Measurements from ENCODE around the gene DUSP8.

DUSP8 gene

DNA sequence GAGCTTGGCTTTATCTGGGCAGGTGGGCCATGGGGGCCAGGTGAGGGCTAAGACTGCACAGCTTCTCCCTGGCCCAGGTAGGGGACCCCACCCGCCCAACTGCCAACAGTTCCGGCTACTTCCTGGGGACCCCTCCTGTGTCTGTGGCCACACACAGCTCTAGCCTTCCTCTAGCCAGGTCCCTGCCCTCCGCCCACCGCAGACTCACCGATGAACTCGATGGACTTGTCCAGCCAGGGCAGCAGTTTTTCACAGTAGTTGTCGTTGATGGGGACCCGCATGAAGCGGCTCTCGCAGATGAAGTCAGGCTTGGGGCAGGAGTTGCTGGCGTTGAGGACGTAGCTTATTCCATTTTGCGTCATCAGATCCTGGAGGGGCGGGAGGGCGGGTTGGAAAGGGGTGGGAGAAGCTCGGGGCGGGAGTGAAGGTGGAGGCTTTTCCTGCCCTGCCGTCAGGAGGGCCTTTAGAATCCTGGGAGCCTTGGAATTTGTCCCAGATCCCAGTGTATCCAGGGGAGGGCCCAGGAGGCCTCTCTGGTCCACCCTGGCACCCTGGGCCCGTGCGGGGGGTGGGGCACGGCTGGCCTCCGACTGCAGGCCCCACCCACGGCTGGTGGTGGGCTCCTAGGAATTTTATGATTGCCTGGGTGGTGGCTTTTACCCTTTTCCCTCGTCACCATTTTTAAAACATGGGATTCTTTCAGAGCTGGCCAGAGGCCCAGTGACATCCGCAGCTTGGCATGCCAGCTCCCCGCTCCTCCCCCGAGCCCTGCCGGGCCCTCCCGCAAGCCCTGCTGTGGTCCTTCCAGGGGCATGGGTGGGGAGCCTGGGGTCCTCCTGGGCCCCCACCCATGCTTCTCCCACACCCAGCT lies 13.9 kb downstream of the DUSP8 start:
- no peak overlapping the region for H3K27ac ChIP-seq (ENCODE audit: low read depth, low read length, poor library complexity, severe bottlenecking)
- no peaks in the 10 kb centered on the region for H4K20me1 ChIP-seq (ENCODE audit: insufficient read depth, low read length)
- TF ChIP-seq EZH2 (IDR thresholded peaks at IDR 0.05; ENCODE audit: borderline replicate concordance, low read length), result no peak
- TF ChIP-seq, protein P1, sequence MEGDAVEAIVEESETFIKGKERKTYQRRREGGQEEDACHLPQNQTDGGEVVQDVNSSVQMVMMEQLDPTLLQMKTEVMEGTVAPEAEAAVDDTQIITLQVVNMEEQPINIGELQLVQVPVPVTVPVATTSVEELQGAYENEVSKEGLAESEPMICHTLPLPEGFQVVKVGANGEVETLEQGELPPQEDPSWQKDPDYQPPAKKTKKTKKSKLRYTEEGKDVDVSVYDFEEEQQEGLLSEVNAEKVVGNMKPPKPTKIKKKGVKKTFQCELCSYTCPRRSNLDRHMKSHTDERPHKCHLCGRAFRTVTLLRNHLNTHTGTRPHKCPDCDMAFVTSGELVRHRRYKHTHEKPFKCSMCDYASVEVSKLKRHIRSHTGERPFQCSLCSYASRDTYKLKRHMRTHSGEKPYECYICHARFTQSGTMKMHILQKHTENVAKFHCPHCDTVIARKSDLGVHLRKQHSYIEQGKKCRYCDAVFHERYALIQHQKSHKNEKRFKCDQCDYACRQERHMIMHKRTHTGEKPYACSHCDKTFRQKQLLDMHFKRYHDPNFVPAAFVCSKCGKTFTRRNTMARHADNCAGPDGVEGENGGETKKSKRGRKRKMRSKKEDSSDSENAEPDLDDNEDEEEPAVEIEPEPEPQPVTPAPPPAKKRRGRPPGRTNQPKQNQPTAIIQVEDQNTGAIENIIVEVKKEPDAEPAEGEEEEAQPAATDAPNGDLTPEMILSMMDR (IDR thresholded peaks at IDR 0.05; ENCODE audit: low read length), result no peak
- no peaks in the 10 kb centered on the region for H3F3A ChIP-seq (ENCODE audit: insufficient read depth, low read length)
- H3K4me3 ChIP-seq (ENCODE audit: low read depth, low read length, poor library complexity, severe bottlenecking), result no peak overlapping the region
- no peaks in the 10 kb centered on the region for H3K79me2 ChIP-seq (ENCODE audit: insufficient read depth, low read length)
- no peaks in the 10 kb centered on the region for H3K36me3 ChIP-seq (ENCODE audit: insufficient read depth, low read length)
- no peaks in the 10 kb centered on the region for H3K4me1 ChIP-seq (ENCODE audit: insufficient read depth, low read length, severe bottlenecking)
- H3K4me2 ChIP-seq (ENCODE audit: low read length), result no peak overlapping the region
- H2AFZ ChIP-seq (ENCODE audit: low read length), result no peak overlapping the region
- H3K9ac ChIP-seq (ENCODE audit: low read length), result no peak overlapping the region
- no peaks in the 10 kb centered on the region for H3K9me2 ChIP-seq (ENCODE audit: low read depth, low read length)
- H3K27me3 ChIP-seq (ENCODE audit: insufficient read depth, low read length), result 0 out of 2 replicates have a peak, but pooled peaks cover 9% of the 10 kb centered on the region
- no peaks in the 10 kb centered on the region for H3K9me3 ChIP-seq (ENCODE audit: low read length)

DNA sequence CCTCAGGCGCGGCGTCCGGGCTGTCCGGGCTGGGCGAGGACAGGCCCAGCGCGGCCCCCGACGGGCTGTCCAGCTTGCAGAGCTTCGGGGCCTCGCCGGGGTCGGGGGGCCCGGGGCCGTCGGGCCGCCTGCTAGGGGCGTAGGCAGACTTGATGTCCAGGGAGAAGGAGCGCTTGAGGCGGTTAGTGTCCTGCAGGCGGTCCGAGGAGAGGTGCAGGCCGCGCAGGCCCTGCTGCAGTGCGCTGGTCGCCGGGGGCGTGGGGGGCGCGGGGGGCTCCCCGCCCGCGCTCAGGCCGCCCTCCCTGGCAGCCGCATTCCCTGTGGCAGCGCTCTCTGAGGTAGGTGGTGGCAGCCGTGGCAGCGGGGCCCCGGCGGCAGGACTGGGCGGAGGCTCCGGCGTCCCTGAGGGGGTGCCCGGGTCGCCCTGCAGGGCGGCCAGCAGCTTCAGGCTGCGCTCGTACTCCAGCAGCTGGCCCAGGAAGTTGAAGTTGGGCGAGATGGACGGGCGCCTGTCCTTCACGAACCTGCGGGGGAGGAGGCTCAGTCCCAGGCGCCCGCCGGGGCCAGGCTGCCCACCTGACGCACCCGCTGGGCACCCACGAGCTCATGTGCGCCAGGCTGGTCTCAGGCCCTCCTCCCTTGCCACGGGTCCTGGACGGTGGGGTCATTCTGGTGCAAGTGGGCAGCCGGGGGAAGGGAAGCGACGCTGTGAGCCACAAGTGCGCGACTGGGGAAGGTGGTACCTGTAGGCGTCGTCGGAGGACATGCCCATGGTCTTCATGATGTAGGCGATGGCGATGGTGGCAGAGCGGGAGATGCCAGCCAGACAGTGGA lies 14.8 kb downstream of the DUSP8 start:
- Histone ChIP-seq H3K4me3 (ENCODE audit: low read depth, low read length, poor library complexity, severe bottlenecking) (no peak overlapping the region), H3K79me2 (ENCODE audit: insufficient read depth, low read length) (no peaks in the 10 kb centered on the region), H3K9ac (ENCODE audit: low read length) (no peak overlapping the region), H3K27ac (ENCODE audit: low read depth, low read length, poor library complexity, severe bottlenecking) (no peak overlapping the region), H3K4me2 (ENCODE audit: low read length) (no peak overlapping the region), H3K27me3 (ENCODE audit: insufficient read depth, low read length) (0 out of 2 replicates have a peak, but pooled peaks cover 9% of the 10 kb centered on the region), H3F3A (ENCODE audit: insufficient read depth, low read length) (no peaks in the 10 kb centered on the region), H3K36me3 (ENCODE audit: insufficient read depth, low read length) (no peaks in the 10 kb centered on the region), H3K4me1 (ENCODE audit: insufficient read depth, low read length, severe bottlenecking) (no peaks in the 10 kb centered on the region), H4K20me1 (ENCODE audit: insufficient read depth, low read length) (no peaks in the 10 kb centered on the region), H3K9me2 (ENCODE audit: low read depth, low read length) (no peaks in the 10 kb centered on the region), H2AFZ (ENCODE audit: low read length) (no peak overlapping the region), H3K9me3 (ENCODE audit: low read length) (no peaks in the 10 kb centered on the region)
- TF ChIP-seq EZH2 (IDR thresholded peaks at IDR 0.05; ENCODE audit: borderline replicate concordance, low read length), result no peak
- TF ChIP-seq, protein P1 (IDR thresholded peaks at IDR 0.05; ENCODE audit: low read length), result no peak

GRCh38 chr11:1556278-1556902 lies 15.7 kb downstream of the DUSP8 start:
- no peak overlapping the region for H3K27ac ChIP-seq (ENCODE audit: low read depth, low read length, poor library complexity, severe bottlenecking)
- H3K9me3 ChIP-seq (ENCODE audit: low read length), result no peaks in the 10 kb centered on the region
- H2AFZ ChIP-seq (ENCODE audit: low read length), result no peak overlapping the region
- TF ChIP-seq, protein P1 (IDR thresholded peaks at IDR 0.05; ENCODE audit: low read length), result no peak
- TF ChIP-seq EZH2 (IDR thresholded peaks at IDR 0.05; ENCODE audit: borderline replicate concordance, low read length), result no peak
- H3K36me3 ChIP-seq (ENCODE audit: insufficient read depth, low read length), result no peaks in the 10 kb centered on the region
- H3K9ac ChIP-seq (ENCODE audit: low read length), result no peak overlapping the region
- H3K4me3 ChIP-seq (ENCODE audit: low read depth, low read length, poor library complexity, severe bottlenecking), result no peak overlapping the region
- no peaks in the 10 kb centered on the region for H3K79me2 ChIP-seq (ENCODE audit: insufficient read depth, low read length)
- no peak overlapping the region for H3K4me2 ChIP-seq (ENCODE audit: low read length)
- no peaks in the 10 kb centered on the region for H3K9me2 ChIP-seq (ENCODE audit: low read depth, low read length)
- 0 out of 2 replicates have a peak, but pooled peaks cover 7% of the 10 kb centered on the region for H3K27me3 ChIP-seq (ENCODE audit: insufficient read depth, low read length)
- H4K20me1 ChIP-seq (ENCODE audit: insufficient read depth, low read length), result no peaks in the 10 kb centered on the region
- no peaks in the 10 kb centered on the region for H3F3A ChIP-seq (ENCODE audit: insufficient read depth, low read length)
- H3K4me1 ChIP-seq (ENCODE audit: insufficient read depth, low read length, severe bottlenecking), result no peaks in the 10 kb centered on the region

All from OCI-LY1 (cell line).